HepG2 (cell line): ENCODE data around the gene CBLN3. TPM values are rescaled to one million over a fixed set of nuclear protein-coding genes. Genes with fewer than 3 reads are reported as not detected.

ENCODE experiments used
- HMG20A ChIP-seq: IDR thresholded peaks from 2 replicates; pipeline ENCODE4 v1.6.1; 2016; ENCODE audit warnings: borderline replicate concordance
- KDM4B ChIP-seq: sonication (generic); formaldehyde crosslinking; IDR thresholded peaks from 2 replicates; pipeline ENCODE4 v1.4.0; 2020; ENCODE audit warnings: missing genetic modification reagents
- PLSCR1 ChIP-seq: sonication (generic); formaldehyde crosslinking; IDR thresholded peaks from 2 replicates; pipeline ENCODE4 v1.5.0; 2020; ENCODE audit warnings: missing genetic modification reagents, mild to moderate bottlenecking, borderline replicate concordance
- TBX3 ChIP-seq: fragments of 450-650 bp; IDR thresholded peaks from 2 replicates; pipeline ENCODE4 v1.6.1; 2017; ENCODE audit warnings: antibody characterized with exemption, mild to moderate bottlenecking, inconsistent platforms, borderline replicate concordance
- ZNF350 ChIP-seq: sonication (generic); formaldehyde crosslinking; IDR thresholded peaks from 2 replicates; pipeline ENCODE4 v1.4.0; 2020; ENCODE audit warnings: mild to moderate bottlenecking, low read depth, missing genetic modification reagents, borderline replicate concordance
- ZNF614 ChIP-seq: IDR thresholded peaks from 2 replicates; pipeline ENCODE4 v1.6.1; 2018; ENCODE audit warnings: missing biosample characterization, missing genetic modification reagents, inconsistent platforms, borderline replicate concordance
- ZNF782 ChIP-seq: sonication (generic); formaldehyde crosslinking; IDR thresholded peaks from 2 replicates; pipeline ENCODE4 v1.4.0; 2020; ENCODE audit warnings: missing genetic modification reagents, mild to moderate bottlenecking, borderline replicate concordance
- polyA plus RNA-seq, 8 experiments: library from polyadenylated mRNA; depleted of rRNA in 3 of 8; stranded (reverse) in 7 of 8; unstranded in 1 of 8; fragments of >200 nt; fragmentation: Illumina TruSeq in 4 of 8; extraction: Trizol in 4 of 8; gene quantifications; 2 replicates each; pipeline versions ENCODE4 v1.2.1 to v1.2.3, GENCODE V29; 2011 to 2016; ENCODE audit warnings: low read depth in 4 of 8, missing spikeins in 1 of 8, mixed read lengths in 1 of 8; ENCODE audit not compliant: insufficient read depth in 1 of 8
- total RNA-seq, 5 experiments: library from RNA; depleted of rRNA; stranded (reverse); fragments of >200 nt; fragmentation: Illumina TruSeq; extraction: Trizol; gene quantifications; 2 replicates each; pipeline ENCODE4 v1.2.3, GENCODE V29; 2016; ENCODE audit warnings: low read depth in 1 of 5
- TF ChIP-seq, protein P1 (sequence below): sonication (generic); formaldehyde crosslinking; IDR thresholded peaks from 2 replicates; pipeline ENCODE4 v1.4.0; 2020; ENCODE audit warnings: mild to moderate bottlenecking, missing genetic modification reagents, borderline replicate concordance

CBLN3 gene
- total and polyA plus RNA-seq, 2 of the 13 experiments (the other 11 are each of a cell fraction or from before 2014, with no cell fraction given) = 0.66 to 0.98 TPM

GRCh38 chr14:24401810-24402702, 27.4 kb downstream of the CBLN3 start (continued):
- no peak for TF ChIP-seq ZNF350 (CRISPR knock-in tag)
- TF ChIP-seq KDM4B (CRISPR knock-in tag) = no peak
- no peak for TF ChIP-seq HMG20A (CRISPR knock-in tag)
- TF ChIP-seq, protein P1, sequence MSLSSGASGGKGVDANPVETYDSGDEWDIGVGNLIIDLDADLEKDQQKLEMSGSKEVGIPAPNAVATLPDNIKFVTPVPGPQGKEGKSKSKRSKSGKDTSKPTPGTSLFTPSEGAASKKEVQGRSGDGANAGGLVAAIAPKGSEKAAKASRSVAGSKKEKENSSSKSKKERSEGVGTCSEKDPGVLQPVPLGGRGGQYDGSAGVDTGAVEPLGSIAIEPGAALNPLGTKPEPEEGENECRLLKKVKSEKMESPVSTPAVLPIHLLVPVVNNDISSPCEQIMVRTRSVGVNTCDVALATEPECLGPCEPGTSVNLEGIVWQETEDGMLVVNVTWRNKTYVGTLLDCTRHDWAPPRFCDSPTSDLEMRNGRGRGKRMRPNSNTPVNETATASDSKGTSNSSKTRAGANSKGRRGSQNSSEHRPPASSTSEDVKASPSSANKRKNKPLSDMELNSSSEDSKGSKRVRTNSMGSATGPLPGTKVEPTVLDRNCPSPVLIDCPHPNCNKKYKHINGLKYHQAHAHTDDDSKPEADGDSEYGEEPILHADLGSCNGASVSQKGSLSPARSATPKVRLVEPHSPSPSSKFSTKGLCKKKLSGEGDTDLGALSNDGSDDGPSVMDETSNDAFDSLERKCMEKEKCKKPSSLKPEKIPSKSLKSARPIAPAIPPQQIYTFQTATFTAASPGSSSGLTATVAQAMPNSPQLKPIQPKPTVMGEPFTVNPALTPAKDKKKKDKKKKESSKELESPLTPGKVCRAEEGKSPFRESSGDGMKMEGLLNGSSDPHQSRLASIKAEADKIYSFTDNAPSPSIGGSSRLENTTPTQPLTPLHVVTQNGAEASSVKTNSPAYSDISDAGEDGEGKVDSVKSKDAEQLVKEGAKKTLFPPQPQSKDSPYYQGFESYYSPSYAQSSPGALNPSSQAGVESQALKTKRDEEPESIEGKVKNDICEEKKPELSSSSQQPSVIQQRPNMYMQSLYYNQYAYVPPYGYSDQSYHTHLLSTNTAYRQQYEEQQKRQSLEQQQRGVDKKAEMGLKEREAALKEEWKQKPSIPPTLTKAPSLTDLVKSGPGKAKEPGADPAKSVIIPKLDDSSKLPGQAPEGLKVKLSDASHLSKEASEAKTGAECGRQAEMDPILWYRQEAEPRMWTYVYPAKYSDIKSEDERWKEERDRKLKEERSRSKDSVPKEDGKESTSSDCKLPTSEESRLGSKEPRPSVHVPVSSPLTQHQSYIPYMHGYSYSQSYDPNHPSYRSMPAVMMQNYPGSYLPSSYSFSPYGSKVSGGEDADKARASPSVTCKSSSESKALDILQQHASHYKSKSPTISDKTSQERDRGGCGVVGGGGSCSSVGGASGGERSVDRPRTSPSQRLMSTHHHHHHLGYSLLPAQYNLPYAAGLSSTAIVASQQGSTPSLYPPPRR (CRISPR knock-in tag) = no peak
- TF ChIP-seq PLSCR1 (CRISPR knock-in tag) = no peak
- no peak for TF ChIP-seq ZNF614 (CRISPR knock-in tag)
- 0 out of 2 replicates have a peak, but pooled peaks have one; percentile 69 for TF ChIP-seq ZNF782
- no peak for TF ChIP-seq TBX3
